Left ventricle myocardium inferior (tissue), 1 donor: Measurements from ENCODE around the gene MYBBP1A. TPM values are rescaled to one million over a fixed set of nuclear protein-coding genes. Genes with fewer than 3 reads are reported as not detected.
"Not testable (repeated sequence)": the region's sequence is repeated elsewhere in the genome, so short reads cannot be mapped to it uniquely, and the experiment has no call there.

Experiments used
- DNase-seq: peaks from one replicate; pipeline ENCODE4 v3.0.0-alpha.2; 2020
- H3K27ac ChIP-seq: fragments of 200-600 bp; replicated peaks from 2 replicates; pipeline ENCODE4 v1.8.0; 2021
- H3K27me3 ChIP-seq: fragments of 200-600 bp; 2 replicates; pipeline ENCODE4 v1.8.0; 2021; ENCODE audit warnings: low read depth
- H3K36me3 ChIP-seq: fragments of 200-600 bp; 2 replicates; pipeline ENCODE4 v1.8.0; 2021
- H3K4me1 ChIP-seq: fragments of 200-600 bp; 2 replicates; pipeline ENCODE4 v1.8.0; 2021
- H3K4me3 ChIP-seq: fragments of 200-600 bp; 2 replicates; pipeline ENCODE4 v1.8.0; 2021; ENCODE audit warnings: mild to moderate bottlenecking, moderate library complexity
- H3K9me3 ChIP-seq: fragments of 200-600 bp; replicated peaks from 2 replicates; pipeline ENCODE4 v1.8.0; 2021
- intact Hi-C: fragments of 100-400 bp; cut with micrococcal nuclease; formaldehyde crosslinking; loops from one replicate; pipeline ENCODE4 v1.11.0; 2022
- long read RNA-seq: library from polyadenylated mRNA; unstranded; transcript quantifications from one replicate; pipeline ENCODE4 v2.0.0, GENCODE V29; 2021
- total RNA-seq: library from RNA; stranded (reverse); fragmentation: NEBNext Ultra II Directional; extraction: Animal tissue kit (Norgen Biotek cat#: 25700); gene quantifications from one replicate; pipeline ENCODE4 v1.2.1, GENCODE V29; 2021
- TF ChIP-seq, protein P1 (sequence below): fragments of 200-600 bp; IDR thresholded peaks from 2 replicates; pipeline ENCODE4 v1.8.0; 2021; ENCODE audit warnings: antibody characterized with exemption, mild to moderate bottlenecking, borderline replicate concordance
- donor health status: DM: no; HTN: yes; CAD: no; lungs with severe emphysema.

The MYBBP1A gene, protein sequence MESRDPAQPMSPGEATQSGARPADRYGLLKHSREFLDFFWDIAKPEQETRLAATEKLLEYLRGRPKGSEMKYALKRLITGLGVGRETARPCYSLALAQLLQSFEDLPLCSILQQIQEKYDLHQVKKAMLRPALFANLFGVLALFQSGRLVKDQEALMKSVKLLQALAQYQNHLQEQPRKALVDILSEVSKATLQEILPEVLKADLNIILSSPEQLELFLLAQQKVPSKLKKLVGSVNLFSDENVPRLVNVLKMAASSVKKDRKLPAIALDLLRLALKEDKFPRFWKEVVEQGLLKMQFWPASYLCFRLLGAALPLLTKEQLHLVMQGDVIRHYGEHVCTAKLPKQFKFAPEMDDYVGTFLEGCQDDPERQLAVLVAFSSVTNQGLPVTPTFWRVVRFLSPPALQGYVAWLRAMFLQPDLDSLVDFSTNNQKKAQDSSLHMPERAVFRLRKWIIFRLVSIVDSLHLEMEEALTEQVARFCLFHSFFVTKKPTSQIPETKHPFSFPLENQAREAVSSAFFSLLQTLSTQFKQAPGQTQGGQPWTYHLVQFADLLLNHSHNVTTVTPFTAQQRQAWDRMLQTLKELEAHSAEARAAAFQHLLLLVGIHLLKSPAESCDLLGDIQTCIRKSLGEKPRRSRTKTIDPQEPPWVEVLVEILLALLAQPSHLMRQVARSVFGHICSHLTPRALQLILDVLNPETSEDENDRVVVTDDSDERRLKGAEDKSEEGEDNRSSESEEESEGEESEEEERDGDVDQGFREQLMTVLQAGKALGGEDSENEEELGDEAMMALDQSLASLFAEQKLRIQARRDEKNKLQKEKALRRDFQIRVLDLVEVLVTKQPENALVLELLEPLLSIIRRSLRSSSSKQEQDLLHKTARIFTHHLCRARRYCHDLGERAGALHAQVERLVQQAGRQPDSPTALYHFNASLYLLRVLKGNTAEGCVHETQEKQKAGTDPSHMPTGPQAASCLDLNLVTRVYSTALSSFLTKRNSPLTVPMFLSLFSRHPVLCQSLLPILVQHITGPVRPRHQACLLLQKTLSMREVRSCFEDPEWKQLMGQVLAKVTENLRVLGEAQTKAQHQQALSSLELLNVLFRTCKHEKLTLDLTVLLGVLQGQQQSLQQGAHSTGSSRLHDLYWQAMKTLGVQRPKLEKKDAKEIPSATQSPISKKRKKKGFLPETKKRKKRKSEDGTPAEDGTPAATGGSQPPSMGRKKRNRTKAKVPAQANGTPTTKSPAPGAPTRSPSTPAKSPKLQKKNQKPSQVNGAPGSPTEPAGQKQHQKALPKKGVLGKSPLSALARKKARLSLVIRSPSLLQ (N-terminal part only)
- total RNA-seq = 21.3 TPM
- long read RNA-seq, full-length matches to known transcripts = 17 of 22 reads
- long read RNA-seq, partial matches to known transcripts = 3 of 22 reads
- long read RNA-seq, other reads (novel, unspliced or antisense) = 2 of 22 reads

DNA sequence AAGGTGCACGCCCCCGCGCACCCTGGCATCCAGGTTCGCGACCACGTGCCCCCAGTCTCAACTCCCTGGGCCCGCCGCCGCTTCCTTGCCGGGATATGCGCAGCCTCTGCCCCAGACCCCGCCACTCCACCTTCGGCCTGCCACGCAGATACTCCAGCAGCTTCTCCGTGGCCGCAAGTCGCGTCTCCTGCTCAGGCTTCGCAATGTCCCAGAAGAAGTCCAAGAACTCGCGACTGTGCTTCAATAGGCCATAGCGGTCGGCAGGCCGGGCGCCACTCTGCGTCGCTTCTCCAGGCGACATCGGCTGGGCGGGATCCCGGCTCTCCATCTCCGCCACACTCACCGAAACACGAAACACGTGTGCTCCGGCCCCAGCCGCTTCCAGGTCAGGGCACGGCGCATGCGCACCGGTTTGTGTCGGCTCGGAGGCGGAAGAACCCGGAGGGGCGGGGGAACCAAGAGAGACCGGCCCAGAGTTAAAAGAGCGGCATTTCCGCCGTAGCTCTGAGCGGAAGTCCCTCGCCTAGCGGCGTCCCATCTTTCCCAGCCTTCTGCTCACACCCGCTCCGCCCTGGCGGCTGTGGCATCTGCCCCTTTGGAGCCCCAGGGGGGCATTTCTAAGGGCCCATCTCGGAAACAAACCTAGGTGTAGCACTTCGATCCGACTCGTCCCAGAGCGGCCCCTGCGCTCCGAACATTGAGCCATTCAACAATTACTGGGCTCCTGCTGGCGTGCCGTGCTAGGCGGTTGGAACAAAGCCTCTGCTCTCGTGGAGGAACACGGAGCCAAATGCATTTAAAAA, at the start of gene MYBBP1A:
MYBBP1A (minus strand) TSS at position 388 of the 803 bp plus-strand sequence; CDS start at position 328, 60 bp downstream.
- peak; percentile 98 for DNase-seq
- H3K9me3 ChIP-seq = no peaks in the 10 kb centered on the region
- H3K27ac ChIP-seq = peak within 1 kb of the TSS; percentile 93
- intact Hi-C loops = no loop called here
- H3K36me3 ChIP-seq = peaks cover 36% of the 10 kb centered on the region
- H3K4me3 ChIP-seq = peak within 1 kb of the TSS; percentile 94
- TF ChIP-seq, protein P1, sequence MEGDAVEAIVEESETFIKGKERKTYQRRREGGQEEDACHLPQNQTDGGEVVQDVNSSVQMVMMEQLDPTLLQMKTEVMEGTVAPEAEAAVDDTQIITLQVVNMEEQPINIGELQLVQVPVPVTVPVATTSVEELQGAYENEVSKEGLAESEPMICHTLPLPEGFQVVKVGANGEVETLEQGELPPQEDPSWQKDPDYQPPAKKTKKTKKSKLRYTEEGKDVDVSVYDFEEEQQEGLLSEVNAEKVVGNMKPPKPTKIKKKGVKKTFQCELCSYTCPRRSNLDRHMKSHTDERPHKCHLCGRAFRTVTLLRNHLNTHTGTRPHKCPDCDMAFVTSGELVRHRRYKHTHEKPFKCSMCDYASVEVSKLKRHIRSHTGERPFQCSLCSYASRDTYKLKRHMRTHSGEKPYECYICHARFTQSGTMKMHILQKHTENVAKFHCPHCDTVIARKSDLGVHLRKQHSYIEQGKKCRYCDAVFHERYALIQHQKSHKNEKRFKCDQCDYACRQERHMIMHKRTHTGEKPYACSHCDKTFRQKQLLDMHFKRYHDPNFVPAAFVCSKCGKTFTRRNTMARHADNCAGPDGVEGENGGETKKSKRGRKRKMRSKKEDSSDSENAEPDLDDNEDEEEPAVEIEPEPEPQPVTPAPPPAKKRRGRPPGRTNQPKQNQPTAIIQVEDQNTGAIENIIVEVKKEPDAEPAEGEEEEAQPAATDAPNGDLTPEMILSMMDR = peak; percentile 57
- H3K4me1 ChIP-seq = peaks cover 26% of the 10 kb centered on the region
- H3K27me3 ChIP-seq = no peaks in the 10 kb centered on the region

DNA sequence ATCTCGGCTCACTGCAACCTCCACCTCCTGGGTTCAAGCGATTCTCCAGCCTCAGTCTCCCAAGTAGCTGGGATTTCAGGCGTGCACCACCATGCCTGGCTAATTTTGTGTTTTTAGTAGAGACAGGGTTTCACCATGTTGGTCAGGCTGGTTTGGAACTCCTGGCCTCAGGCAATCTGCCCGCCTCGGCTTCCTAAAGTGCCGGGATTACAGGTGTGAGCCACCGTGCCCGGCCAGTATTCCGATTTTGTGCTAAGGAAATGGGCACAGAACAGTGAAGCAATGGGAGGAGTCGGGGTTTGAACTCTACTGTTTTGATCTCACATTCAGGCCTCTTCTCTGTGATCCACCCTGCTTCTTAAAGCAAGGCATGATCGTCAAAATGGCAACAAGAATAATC, 49.6 kb upstream of the MYBBP1A start:
- H3K4me3 ChIP-seq, H3K27me3 ChIP-seq, H3K9me3 ChIP-seq, DNase-seq, intact Hi-C loops: not testable (repeated sequence)
- peak overlapping the region; percentile 95 for H3K27ac ChIP-seq
- H3K4me1 ChIP-seq = peaks cover 83% of the 10 kb centered on the region
- H3K36me3 ChIP-seq = peaks cover 13% of the 10 kb centered on the region

DNA sequence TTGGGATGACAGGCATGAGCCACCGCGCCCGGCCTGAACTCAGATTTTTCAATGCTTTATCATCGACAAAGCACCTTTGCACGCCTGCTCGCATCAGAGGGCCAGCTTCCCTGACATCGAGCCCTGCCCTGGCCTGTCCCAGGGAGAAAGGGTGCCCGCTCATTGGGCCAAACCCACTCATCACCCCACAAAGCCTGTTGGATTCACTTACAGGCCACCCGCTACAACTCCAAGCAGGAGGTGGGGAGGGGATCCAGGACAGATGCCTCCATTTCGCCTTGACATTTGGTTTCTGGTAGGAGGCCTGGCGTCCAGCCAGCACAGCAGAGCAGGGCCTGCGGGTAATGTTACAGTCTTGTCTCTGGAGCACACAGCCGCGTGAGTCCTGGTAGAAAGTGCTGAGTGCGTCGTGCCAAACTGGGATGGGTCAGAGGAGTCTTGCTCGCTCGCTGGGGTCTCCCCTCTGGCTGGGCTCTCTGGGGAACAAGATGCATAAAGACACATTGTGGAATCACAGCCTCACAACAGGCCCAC, 49.0 kb upstream of the MYBBP1A start:
- Histone ChIP-seq H3K27me3 (no peaks in the 10 kb centered on the region), H3K4me3 (no peak overlapping the region), H3K4me1 (peaks cover 89% of the 10 kb centered on the region), H3K27ac (peak overlapping the region; percentile 95), H3K9me3 (no peaks in the 10 kb centered on the region), H3K36me3 (peaks cover 13% of the 10 kb centered on the region)
- intact Hi-C loops = no loop called here
- DNase-seq = peak; percentile 84
- TF ChIP-seq, protein P1 = no peak

DNA sequence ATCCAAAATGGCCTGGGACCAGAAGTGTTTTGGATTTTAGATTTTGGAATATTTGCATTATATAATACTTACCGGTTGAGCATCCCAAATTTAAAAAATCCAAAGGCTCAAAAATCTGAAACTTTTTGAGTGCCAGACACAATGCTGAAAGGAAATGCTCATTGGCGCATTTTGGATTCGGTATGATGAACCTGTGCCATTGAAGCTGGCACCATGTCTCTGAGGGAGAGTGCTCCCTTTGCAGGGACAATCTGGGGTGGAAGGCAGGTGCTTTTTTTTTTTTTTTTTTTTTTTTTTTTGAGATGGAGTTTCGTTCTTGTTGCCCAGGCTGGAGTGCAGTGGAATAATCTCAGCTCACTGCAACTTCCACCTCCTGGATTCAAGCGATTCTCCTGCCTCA, 46.9 kb upstream of the MYBBP1A start:
- peaks cover 4% of the 10 kb centered on the region for H3K36me3 ChIP-seq
- H3K4me3 ChIP-seq = no peak overlapping the region
- intact Hi-C loops = no loop called here
- H3K9me3 ChIP-seq = no peaks in the 10 kb centered on the region
- peak overlapping the region; percentile 95 for H3K27ac ChIP-seq
- no peak for DNase-seq
- H3K27me3 ChIP-seq = no peaks in the 10 kb centered on the region
- peaks cover 92% of the 10 kb centered on the region for H3K4me1 ChIP-seq
- TF ChIP-seq, protein P1 = no peak

DNA sequence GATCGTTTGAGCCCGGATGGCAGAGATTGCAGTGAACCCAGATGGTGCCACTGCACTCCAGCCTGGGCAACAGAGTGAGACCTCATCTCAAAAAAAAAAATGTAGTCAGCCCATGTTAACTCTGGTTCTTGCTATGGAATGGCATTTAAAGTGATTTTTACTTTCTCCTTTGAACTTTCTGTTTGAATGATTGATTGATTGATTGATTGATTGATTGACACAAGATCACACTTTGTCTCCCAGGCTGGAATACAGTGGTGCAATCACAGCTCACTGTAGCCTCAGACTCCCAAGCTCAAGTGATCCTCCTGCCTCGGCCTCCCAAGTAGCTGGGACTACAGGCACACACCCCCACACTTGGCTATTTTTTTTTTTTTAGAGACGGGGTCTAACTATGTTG, 46.1 kb upstream of the MYBBP1A start:
- Histone ChIP-seq H3K4me1 (peaks cover 86% of the 10 kb centered on the region), H3K9me3 (no peaks in the 10 kb centered on the region), H3K4me3 (no peak overlapping the region), H3K27me3 (no peaks in the 10 kb centered on the region), H3K36me3 (peaks cover 11% of the 10 kb centered on the region), H3K27ac (peak overlapping the region; percentile 95)
- intact Hi-C loops = no loop called here
- TF ChIP-seq, protein P1 = no peak
- DNase-seq = no peak
